Measurements from ENCODE around the gene PPP1R12C.

The PPP1R12C gene

GRCh38 chr19:55119053-55119452, 1.6 kb upstream of the PPP1R12C start:
- Histone ChIP-seq H3K4me1 (ENCODE audit: control insufficient read depth in 2 of 2, insufficient read depth in 2 of 2, low read length in 2 of 2) (peaks cover 16 to 22% of the 10 kb centered on the region in 2 donors), H3K9me3 (ENCODE audit: control insufficient read depth in 2 of 2, low read length in 2 of 2) (no peaks in the 10 kb centered on the region), H3K9ac (ENCODE audit: low read depth in 1 of 2, low read length in 2 of 2) (no peak overlapping the region), H3K4me3 (ENCODE audit: low read length in 2 of 2) (no peak overlapping the region), H3K27me3 (ENCODE audit: control insufficient read depth in 2 of 2, insufficient read depth in 2 of 2, low read length in 2 of 2) (no peaks in the 10 kb centered on the region), H3K36me3 (ENCODE audit: control insufficient read depth in 2 of 2, insufficient read depth in 2 of 2, low read length in 2 of 2) (no peaks in the 10 kb centered on the region), H3K27ac (ENCODE audit: low read depth in 2 of 2, low read length in 2 of 2) (no peak overlapping the region)

- no peak overlapping the region for H3K27ac ChIP-seq (ENCODE audit: low read depth in 2 of 2, low read length in 2 of 2)
These were observed 1.1 kb upstream of the PPP1R12C start for GRCh38 chr19:55118401-55118991.

GRCh38 chr19:55117663-55118391, 390 bp upstream of the PPP1R12C start:
- Histone ChIP-seq H3K4me3 (ENCODE audit: low read length in 2 of 2) (peak overlapping the region; percentile 80 to 87), H3K4me1 (ENCODE audit: control insufficient read depth in 2 of 2, insufficient read depth in 2 of 2, low read length in 2 of 2) (peaks cover 21 to 25% of the 10 kb centered on the region in 2 donors), H3K27me3 (ENCODE audit: control insufficient read depth in 2 of 2, insufficient read depth in 2 of 2, low read length in 2 of 2) (no peaks in the 10 kb centered on the region), H3K9ac (ENCODE audit: low read depth in 1 of 2, low read length in 2 of 2) (peak overlapping the region; percentile 70 to 79), H3K36me3 (ENCODE audit: control insufficient read depth in 2 of 2, insufficient read depth in 2 of 2, low read length in 2 of 2) (no peaks in the 10 kb centered on the region), H3K27ac (ENCODE audit: low read depth in 2 of 2, low read length in 2 of 2) (peak overlapping the region; percentile 61 to 71), H3K9me3 (ENCODE audit: control insufficient read depth in 2 of 2, low read length in 2 of 2) (no peaks in the 10 kb centered on the region)

More at GRCh38 chr19:55118401-55118991, 1.1 kb upstream of the PPP1R12C start:
- Histone ChIP-seq H3K4me3 (ENCODE audit: low read length in 2 of 2) (peak overlapping the region; percentile 80 to 87), H3K27me3 (ENCODE audit: control insufficient read depth in 2 of 2, insufficient read depth in 2 of 2, low read length in 2 of 2) (no peaks in the 10 kb centered on the region), H3K9ac (ENCODE audit: low read depth in 1 of 2, low read length in 2 of 2) (peak overlapping the region; percentile 32 to 70), H3K36me3 (ENCODE audit: control insufficient read depth in 2 of 2, insufficient read depth in 2 of 2, low read length in 2 of 2) (no peaks in the 10 kb centered on the region), H3K4me1 (ENCODE audit: control insufficient read depth in 2 of 2, insufficient read depth in 2 of 2, low read length in 2 of 2) (peaks cover 16 to 22% of the 10 kb centered on the region in 2 donors), H3K9me3 (ENCODE audit: control insufficient read depth in 2 of 2, low read length in 2 of 2) (no peaks in the 10 kb centered on the region)

GRCh38 chr19:55116232-55116858, 1.1 kb downstream of the PPP1R12C start:
- no peaks in the 10 kb centered on the region for H3K9me3 ChIP-seq (ENCODE audit: control insufficient read depth in 2 of 2, low read length in 2 of 2)
- H3K27me3 ChIP-seq (ENCODE audit: control insufficient read depth in 2 of 2, insufficient read depth in 2 of 2, low read length in 2 of 2): no peaks in the 10 kb centered on the region
- peak overlapping the region; percentile 85 for H3K9ac ChIP-seq (ENCODE audit: low read depth in 1 of 2, low read length in 2 of 2)
- peak overlapping the region; percentile 85 to 89 for H3K4me3 ChIP-seq (ENCODE audit: low read length in 2 of 2)
- H3K36me3 ChIP-seq (ENCODE audit: control insufficient read depth in 2 of 2, insufficient read depth in 2 of 2, low read length in 2 of 2): peaks cover 0 to 4% of the 10 kb centered on the region in 2 donors
- H3K27ac ChIP-seq (ENCODE audit: low read depth in 2 of 2, low read length in 2 of 2): peak overlapping the region; percentile 64 to 85
- H3K4me1 ChIP-seq (ENCODE audit: control insufficient read depth in 2 of 2, insufficient read depth in 2 of 2, low read length in 2 of 2): peaks cover 22 to 25% of the 10 kb centered on the region in 2 donors

GRCh38 chr19:55115446-55116065, 1.9 kb downstream of the PPP1R12C start:
- Histone ChIP-seq H3K4me3 (ENCODE audit: low read length in 2 of 2) (peak overlapping the region; percentile 85 to 89), H3K9me3 (ENCODE audit: control insufficient read depth in 2 of 2, low read length in 2 of 2) (no peaks in the 10 kb centered on the region), H3K9ac (ENCODE audit: low read depth in 1 of 2, low read length in 2 of 2) (peak overlapping the region; percentile 85), H3K4me1 (ENCODE audit: control insufficient read depth in 2 of 2, insufficient read depth in 2 of 2, low read length in 2 of 2) (peaks cover 22 to 25% of the 10 kb centered on the region in 2 donors), H3K36me3 (ENCODE audit: control insufficient read depth in 2 of 2, insufficient read depth in 2 of 2, low read length in 2 of 2) (peaks cover 0 to 4% of the 10 kb centered on the region in 2 donors), H3K27ac (ENCODE audit: low read depth in 2 of 2, low read length in 2 of 2) (peak overlapping the region; percentile 64 to 85), H3K27me3 (ENCODE audit: control insufficient read depth in 2 of 2, insufficient read depth in 2 of 2, low read length in 2 of 2) (no peaks in the 10 kb centered on the region)

GRCh38 chr19:55114566-55115145, 2.8 kb downstream of the PPP1R12C start:
- H3K27ac ChIP-seq (ENCODE audit: low read depth in 2 of 2, low read length in 2 of 2): peak overlapping the region; percentile 67 to 70
- H3K9me3 ChIP-seq (ENCODE audit: control insufficient read depth in 2 of 2, low read length in 2 of 2): no peaks in the 10 kb centered on the region
- peaks cover 22 to 25% of the 10 kb centered on the region in 2 donors for H3K4me1 ChIP-seq (ENCODE audit: control insufficient read depth in 2 of 2, insufficient read depth in 2 of 2, low read length in 2 of 2)
- H3K9ac ChIP-seq (ENCODE audit: low read depth in 1 of 2, low read length in 2 of 2): no peak overlapping the region
- H3K36me3 ChIP-seq (ENCODE audit: control insufficient read depth in 2 of 2, insufficient read depth in 2 of 2, low read length in 2 of 2): peaks cover 6 to 7% of the 10 kb centered on the region in 2 donors
- H3K4me3 ChIP-seq (ENCODE audit: low read length in 2 of 2): no peak overlapping the region
- H3K27me3 ChIP-seq (ENCODE audit: control insufficient read depth in 2 of 2, insufficient read depth in 2 of 2, low read length in 2 of 2): no peaks in the 10 kb centered on the region

GRCh38 chr19:55113570-55114039, 3.8 kb downstream of the PPP1R12C start:
- H3K27me3 ChIP-seq (ENCODE audit: control insufficient read depth in 2 of 2, insufficient read depth in 2 of 2, low read length in 2 of 2): no peaks in the 10 kb centered on the region
- no peaks in the 10 kb centered on the region for H3K9me3 ChIP-seq (ENCODE audit: control insufficient read depth in 2 of 2, low read length in 2 of 2)
- peaks cover 9 to 12% of the 10 kb centered on the region in 2 donors for H3K36me3 ChIP-seq (ENCODE audit: control insufficient read depth in 2 of 2, insufficient read depth in 2 of 2, low read length in 2 of 2)
- H3K27ac ChIP-seq (ENCODE audit: low read depth in 2 of 2, low read length in 2 of 2): peak overlapping the region; percentile 74 to 80
- H3K4me1 ChIP-seq (ENCODE audit: control insufficient read depth in 2 of 2, insufficient read depth in 2 of 2, low read length in 2 of 2): peaks cover 22 to 24% of the 10 kb centered on the region in 2 donors
- H3K9ac ChIP-seq (ENCODE audit: low read depth in 1 of 2, low read length in 2 of 2): peak overlapping the region in 1 of 2 donors; percentile 12
- no peak overlapping the region for H3K4me3 ChIP-seq (ENCODE audit: low read length in 2 of 2)

GRCh38 chr19:55112777-55113569, 4.5 kb downstream of the PPP1R12C start:
- Histone ChIP-seq H3K9ac (ENCODE audit: low read depth in 1 of 2, low read length in 2 of 2) (peak overlapping the region in 1 of 2 donors; percentile 12), H3K4me3 (ENCODE audit: low read length in 2 of 2) (no peak overlapping the region), H3K27me3 (ENCODE audit: control insufficient read depth in 2 of 2, insufficient read depth in 2 of 2, low read length in 2 of 2) (no peaks in the 10 kb centered on the region), H3K9me3 (ENCODE audit: control insufficient read depth in 2 of 2, low read length in 2 of 2) (no peaks in the 10 kb centered on the region), H3K27ac (ENCODE audit: low read depth in 2 of 2, low read length in 2 of 2) (peak overlapping the region; percentile 74 to 80), H3K4me1 (ENCODE audit: control insufficient read depth in 2 of 2, insufficient read depth in 2 of 2, low read length in 2 of 2) (peaks cover 16 to 19% of the 10 kb centered on the region in 2 donors), H3K36me3 (ENCODE audit: control insufficient read depth in 2 of 2, insufficient read depth in 2 of 2, low read length in 2 of 2) (peaks cover 9 to 12% of the 10 kb centered on the region in 2 donors)

- peak overlapping the region; percentile 74 to 80 for H3K27ac ChIP-seq (ENCODE audit: low read depth in 2 of 2, low read length in 2 of 2)
- no peak overlapping the region for H3K4me3 ChIP-seq (ENCODE audit: low read length in 2 of 2)
- H3K9ac ChIP-seq (ENCODE audit: low read depth in 1 of 2, low read length in 2 of 2): no peak overlapping the region
These were observed 5.1 kb downstream of the PPP1R12C start for GRCh38 chr19:55112246-55112776.

More at GRCh38 chr19:55112246-55112776, 5.1 kb downstream of the PPP1R12C start:
- H3K36me3 ChIP-seq (ENCODE audit: control insufficient read depth in 2 of 2, insufficient read depth in 2 of 2, low read length in 2 of 2): peaks cover 9 to 12% of the 10 kb centered on the region in 2 donors
- H3K27me3 ChIP-seq (ENCODE audit: control insufficient read depth in 2 of 2, insufficient read depth in 2 of 2, low read length in 2 of 2): no peaks in the 10 kb centered on the region
- H3K9me3 ChIP-seq (ENCODE audit: control insufficient read depth in 2 of 2, low read length in 2 of 2): no peaks in the 10 kb centered on the region
- peaks cover 16 to 19% of the 10 kb centered on the region in 2 donors for H3K4me1 ChIP-seq (ENCODE audit: control insufficient read depth in 2 of 2, insufficient read depth in 2 of 2, low read length in 2 of 2)
